ENCODE results near the gene WDCP.
A peak's percentile ranks its signal among the peaks of the same experiment; 100 is the strongest.
"Not testable (repeated sequence)": the region's sequence is repeated elsewhere in the genome, so short reads cannot be mapped to it uniquely, and the experiment has no call there.

The WDCP gene

DNA sequence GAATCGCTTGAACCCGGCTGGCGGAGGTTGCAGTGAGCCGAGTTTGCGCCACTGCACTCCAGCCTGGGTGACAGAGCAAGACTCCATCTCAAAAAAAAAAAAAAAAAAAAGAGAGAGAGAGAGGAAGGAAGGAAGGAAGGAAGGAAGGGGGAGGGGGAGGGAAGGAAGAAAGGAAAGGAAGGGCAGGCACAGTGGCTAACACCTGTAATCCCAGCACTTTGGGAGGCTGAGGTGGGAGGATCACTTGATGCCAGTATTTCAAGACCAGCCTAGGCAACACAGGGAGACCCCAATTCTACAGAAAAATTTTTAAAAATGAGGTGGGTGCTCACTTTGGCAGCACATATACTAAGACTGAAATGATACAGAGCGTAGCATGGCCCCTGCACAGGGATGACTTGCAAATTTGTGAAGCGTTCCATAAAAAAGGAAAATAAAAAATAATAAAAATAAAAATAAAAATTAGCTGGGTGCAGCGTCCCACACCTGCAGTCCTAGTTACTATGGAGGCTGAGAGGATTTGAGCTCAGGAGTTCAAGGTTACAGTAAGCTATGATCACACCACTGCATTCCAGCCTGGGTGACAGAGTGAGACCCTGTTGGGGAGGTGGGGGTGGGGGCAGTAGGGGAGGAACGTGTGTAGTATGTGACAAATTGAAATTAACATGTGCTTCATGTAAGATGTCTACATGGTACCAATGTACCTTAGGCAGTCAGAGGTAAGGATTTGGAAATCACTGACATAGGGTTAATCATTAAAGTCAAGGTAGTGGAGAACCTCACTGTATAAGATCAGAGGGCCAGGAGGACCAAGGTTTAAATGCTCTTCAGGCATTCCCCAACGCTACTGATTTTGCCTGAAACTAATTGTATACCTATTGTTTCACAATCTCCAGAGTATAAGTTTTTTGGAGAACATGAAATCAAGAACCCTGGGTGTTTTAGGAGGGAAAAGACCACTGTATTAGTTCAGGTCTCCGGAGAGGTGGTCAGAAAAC is 1.4 kb downstream of the WDCP start:
- peak overlapping the region; percentile 95 for H3K4me3 ChIP-seq (ENCODE audit: low read depth, low read length)
- no peak for DNase-seq (ENCODE audit: low read depth, low spot score)
- in situ Hi-C loops (cut with HindIII; ENCODE audit: low sequenced_read_pairs): no loop called here
- no peak for TF ChIP-seq CTCF (IDR thresholded peaks at IDR 0.05; ENCODE audit: low read depth, low read length)

- DNase-seq (ENCODE audit: low read depth, low spot score); H3K4me3 ChIP-seq (ENCODE audit: low read depth, low read length); in situ Hi-C loops (cut with HindIII; ENCODE audit: low sequenced_read_pairs): not testable (repeated sequence)
Measured at GRCh38 chr2:24043133-24043532, 4.1 kb downstream of the WDCP start.

DNA sequence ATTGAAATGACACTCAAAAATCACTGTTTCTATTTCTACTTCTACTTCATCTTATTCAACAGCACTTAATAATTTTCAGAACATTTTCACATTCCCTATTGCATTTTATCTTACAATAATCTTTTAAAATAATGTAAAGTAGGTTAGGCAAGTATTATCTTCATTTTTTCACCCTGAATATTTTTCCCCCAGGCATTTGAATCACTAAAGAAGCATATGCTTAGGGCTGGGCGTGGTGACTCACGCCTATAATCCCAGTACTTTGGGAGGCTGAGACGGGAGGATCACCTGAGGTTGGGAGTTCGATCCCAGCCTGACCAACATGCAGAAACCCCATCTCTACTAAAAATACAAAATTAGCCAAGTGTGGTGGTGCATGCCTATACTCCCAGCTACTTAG is 6.7 kb downstream of the WDCP start:
- no peak overlapping the region for H3K4me3 ChIP-seq (ENCODE audit: low read depth, low read length)
- no peak for TF ChIP-seq CTCF (IDR thresholded peaks at IDR 0.05; ENCODE audit: low read depth, low read length)
- DNase-seq (ENCODE audit: low read depth, low spot score): no peak
- in situ Hi-C loops (cut with HindIII; ENCODE audit: low sequenced_read_pairs): no loop called here

GRCh38 chr2:24038786-24039499 is 8.2 kb downstream of the WDCP start:
- TF ChIP-seq CTCF (IDR thresholded peaks at IDR 0.05; ENCODE audit: low read depth, low read length): no peak
- in situ Hi-C loops (cut with HindIII; ENCODE audit: low sequenced_read_pairs): no loop called here
- DNase-seq (ENCODE audit: low read depth, low spot score): no peak

GRCh38 chr2:24026233-24026632 is 21.0 kb downstream of the WDCP start:
- TF ChIP-seq CTCF (IDR thresholded peaks at IDR 0.05; ENCODE audit: low read depth, low read length): no peak
- no peak for DNase-seq (ENCODE audit: low read depth, low spot score)

More at GRCh38 chr2:24038786-24039499, 8.2 kb downstream of the WDCP start:
- no peak overlapping the region for H3K4me3 ChIP-seq (ENCODE audit: low read depth, low read length)

GRCh38 chr2:24024996-24025663 is 22.1 kb downstream of the WDCP start:
- no peak for TF ChIP-seq CTCF (IDR thresholded peaks at IDR 0.05; ENCODE audit: low read depth, low read length)
- no peak for DNase-seq (ENCODE audit: low read depth, low spot score)
- no peak overlapping the region for H3K4me3 ChIP-seq (ENCODE audit: low read depth, low read length)
- in situ Hi-C loops (cut with HindIII; ENCODE audit: low sequenced_read_pairs): no loop called here

More at GRCh38 chr2:24026233-24026632, 21.0 kb downstream of the WDCP start:
- no peak overlapping the region for H3K4me3 ChIP-seq (ENCODE audit: low read depth, low read length)
- in situ Hi-C loops (cut with HindIII; ENCODE audit: low sequenced_read_pairs): no loop called here
